GM10266 (cell line): Measurements from ENCODE around the gene PNPLA7.

Source experiments
- DNase-seq: peaks from one replicate; pipeline ENCODE4 v3.0.0; 2012; ENCODE audit errors: extremely low spot score
- CTCF ChIP-seq: IDR thresholded peaks from 2 replicates; pipeline ENCODE4 v1.5.1; 2012; ENCODE audit warnings: mild to moderate bottlenecking, low read depth; ENCODE audit not compliant: control insufficient read depth, insufficient read depth; ENCODE audit errors: missing control alignments

The PNPLA7 gene

GRCh38 chr9:137461663-137462395 lies 88.4 kb downstream of the PNPLA7 start:
- TF ChIP-seq CTCF, result peak; percentile 34
- DNase-seq, result peak; percentile 94

- no peak for TF ChIP-seq CTCF
- DNase-seq, result no peak
These were observed 88.9 kb downstream of the PNPLA7 start for GRCh38 chr9:137461316-137461662.

- TF ChIP-seq CTCF, result no peak
- no peak for DNase-seq
These were observed 89.6 kb downstream of the PNPLA7 start for GRCh38 chr9:137460363-137461315.

GRCh38 chr9:137459601-137460362 lies 90.4 kb downstream of the PNPLA7 start:
- TF ChIP-seq CTCF, result no peak

GRCh38 chr9:137459152-137459600 lies 91.0 kb downstream of the PNPLA7 start, which contains the start of gene NSMF:
Gene NSMF (minus strand): TSS chr9:137459334. CDS start chr9:137459102, 232 bp downstream.
- peak; percentile 100 for DNase-seq
- no peak for TF ChIP-seq CTCF

More at GRCh38 chr9:137459601-137460362, 90.4 kb downstream of the PNPLA7 start:
- no peak for DNase-seq

GRCh38 chr9:137458194-137459151 lies 91.7 kb downstream of the PNPLA7 start:
- no peak for TF ChIP-seq CTCF
- DNase-seq, result no peak
